Measurements from ENCODE around the gene ZFP36L1.

ZFP36L1 gene

GRCh38 chr14:68770553-68771286 lies 22.1 kb downstream of the ZFP36L1 start:
- TF ChIP-seq YY1 (IDR thresholded peaks at IDR 0.05; ENCODE audit: low read depth): no peak
- no peak for TF ChIP-seq RAD21 (IDR thresholded peaks at IDR 0.05; ENCODE audit: low read depth)
- TF ChIP-seq REST (IDR thresholded peaks at IDR 0.05; ENCODE audit: low read depth): no peak
- TF ChIP-seq TEAD4 (IDR thresholded peaks at IDR 0.05): no peak
- no peak for TF ChIP-seq EP300 (IDR thresholded peaks at IDR 0.05; ENCODE audit: borderline replicate concordance)
- no peak for TF ChIP-seq ZBTB7A (IDR thresholded peaks at IDR 0.05; ENCODE audit: low read depth)
- TF ChIP-seq TCF12 (IDR thresholded peaks at IDR 0.05; ENCODE audit: low read depth): no peak
- no peak for TF ChIP-seq USF1 (IDR thresholded peaks at IDR 0.05)
- no peak for TF ChIP-seq NFIC (IDR thresholded peaks at IDR 0.05)
- no peak for TF ChIP-seq TAF1 (IDR thresholded peaks at IDR 0.05; ENCODE audit: low read depth)
- no peak for TF ChIP-seq EGR1 (IDR thresholded peaks at IDR 0.05)

GRCh38 chr14:68770051-68770450 lies 22.8 kb downstream of the ZFP36L1 start:
- TF ChIP-seq TAF1 (IDR thresholded peaks at IDR 0.05; ENCODE audit: low read depth) (no peak), EGR1 (IDR thresholded peaks at IDR 0.05) (no peak), TCF12 (IDR thresholded peaks at IDR 0.05; ENCODE audit: low read depth) (no peak), FOXM1 (IDR thresholded peaks at IDR 0.05; ENCODE audit: borderline replicate concordance, low read depth) (no peak), TEAD4 (IDR thresholded peaks at IDR 0.05) (no peak), RAD21 (IDR thresholded peaks at IDR 0.05; ENCODE audit: low read depth) (no peak), USF1 (IDR thresholded peaks at IDR 0.05) (no peak), YY1 (IDR thresholded peaks at IDR 0.05; ENCODE audit: low read depth) (no peak), ZBTB7A (IDR thresholded peaks at IDR 0.05; ENCODE audit: low read depth) (no peak), MAX (IDR thresholded peaks at IDR 0.05) (no peak), EP300 (IDR thresholded peaks at IDR 0.05; ENCODE audit: borderline replicate concordance) (no peak), NFIC (IDR thresholded peaks at IDR 0.05) (no peak), REST (IDR thresholded peaks at IDR 0.05; ENCODE audit: low read depth) (no peak), CEBPB (IDR thresholded peaks at IDR 0.05) (no peak), CREB1 (IDR thresholded peaks at IDR 0.05; ENCODE audit: low read depth) (no peak)

- no peak for TF ChIP-seq NFIC (IDR thresholded peaks at IDR 0.05)
Observed at GRCh38 chr14:68768316-68768715, 24.6 kb downstream of the ZFP36L1 start.

GRCh38 chr14:68767248-68767645 lies 25.6 kb downstream of the ZFP36L1 start:
- TF ChIP-seq RAD21 (IDR thresholded peaks at IDR 0.05; ENCODE audit: low read depth) (no peak), CREB1 (IDR thresholded peaks at IDR 0.05; ENCODE audit: low read depth) (no peak), NFIC (IDR thresholded peaks at IDR 0.05) (no peak), EGR1 (IDR thresholded peaks at IDR 0.05) (no peak), ZBTB7A (IDR thresholded peaks at IDR 0.05; ENCODE audit: low read depth) (no peak)

- TF ChIP-seq RAD21 (IDR thresholded peaks at IDR 0.05; ENCODE audit: low read depth): no peak
- no peak for TF ChIP-seq CEBPB (IDR thresholded peaks at IDR 0.05)
- TF ChIP-seq MAX (IDR thresholded peaks at IDR 0.05): no peak
- no peak for TF ChIP-seq CREB1 (IDR thresholded peaks at IDR 0.05; ENCODE audit: low read depth)
Observed at GRCh38 chr14:68766299-68767247, 26.3 kb downstream of the ZFP36L1 start.

Measured in Ishikawa (cell line).